Measurements from ENCODE around the gene CTIF.

The CTIF gene

DNA sequence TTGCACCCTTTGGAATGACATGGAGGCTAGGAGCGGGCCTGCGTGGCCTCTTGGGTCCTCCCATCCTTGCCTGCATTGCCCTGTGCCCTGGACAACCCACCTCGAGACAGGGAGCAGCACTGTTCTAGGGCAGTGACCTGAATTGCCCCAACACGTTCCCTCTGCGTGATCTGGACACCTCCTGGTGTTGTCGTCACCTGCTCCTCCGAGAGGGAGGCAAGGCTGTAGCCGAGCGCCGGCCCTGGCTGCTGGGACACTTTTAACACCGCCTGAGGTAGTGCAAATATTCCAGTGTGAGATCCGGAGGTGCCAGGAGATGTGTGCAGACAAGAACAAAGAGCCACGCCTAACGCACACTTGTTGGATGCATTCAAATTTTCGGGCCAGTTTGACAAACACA lies 280.4 kb downstream of the CTIF start:
- TF ChIP-seq CTCF (IDR thresholded peaks at IDR 0.05) (no peak), ZFX (IDR thresholded peaks at IDR 0.05; ENCODE audit: borderline replicate concordance) (no peak)
- H3K27ac ChIP-seq = no peak overlapping the region

- no peak overlapping the region for H3K27ac ChIP-seq
- TF ChIP-seq ZFX (IDR thresholded peaks at IDR 0.05; ENCODE audit: borderline replicate concordance) (no peak), CTCF (IDR thresholded peaks at IDR 0.05) (no peak)
Measured at GRCh38 chr18:48819781-48820482, 281.1 kb downstream of the CTIF start.

GRCh38 chr18:48820483-48821250 lies 281.8 kb downstream of the CTIF start:
- H3K27ac ChIP-seq = no peak overlapping the region
- TF ChIP-seq CTCF (IDR thresholded peaks at IDR 0.05) (no peak), ZFX (IDR thresholded peaks at IDR 0.05; ENCODE audit: borderline replicate concordance) (no peak)

GRCh38 chr18:48821251-48821590 lies 282.4 kb downstream of the CTIF start:
- no peak overlapping the region for H3K27ac ChIP-seq
- TF ChIP-seq ZFX (IDR thresholded peaks at IDR 0.05; ENCODE audit: borderline replicate concordance) = no peak
- TF ChIP-seq CTCF (IDR thresholded peaks at IDR 0.05) = no peak

GRCh38 chr18:48821845-48822244 lies 283.0 kb downstream of the CTIF start:
- no peak overlapping the region for H3K27ac ChIP-seq
- TF ChIP-seq ZFX (IDR thresholded peaks at IDR 0.05; ENCODE audit: borderline replicate concordance) (no peak), CTCF (IDR thresholded peaks at IDR 0.05) (no peak)

DNA sequence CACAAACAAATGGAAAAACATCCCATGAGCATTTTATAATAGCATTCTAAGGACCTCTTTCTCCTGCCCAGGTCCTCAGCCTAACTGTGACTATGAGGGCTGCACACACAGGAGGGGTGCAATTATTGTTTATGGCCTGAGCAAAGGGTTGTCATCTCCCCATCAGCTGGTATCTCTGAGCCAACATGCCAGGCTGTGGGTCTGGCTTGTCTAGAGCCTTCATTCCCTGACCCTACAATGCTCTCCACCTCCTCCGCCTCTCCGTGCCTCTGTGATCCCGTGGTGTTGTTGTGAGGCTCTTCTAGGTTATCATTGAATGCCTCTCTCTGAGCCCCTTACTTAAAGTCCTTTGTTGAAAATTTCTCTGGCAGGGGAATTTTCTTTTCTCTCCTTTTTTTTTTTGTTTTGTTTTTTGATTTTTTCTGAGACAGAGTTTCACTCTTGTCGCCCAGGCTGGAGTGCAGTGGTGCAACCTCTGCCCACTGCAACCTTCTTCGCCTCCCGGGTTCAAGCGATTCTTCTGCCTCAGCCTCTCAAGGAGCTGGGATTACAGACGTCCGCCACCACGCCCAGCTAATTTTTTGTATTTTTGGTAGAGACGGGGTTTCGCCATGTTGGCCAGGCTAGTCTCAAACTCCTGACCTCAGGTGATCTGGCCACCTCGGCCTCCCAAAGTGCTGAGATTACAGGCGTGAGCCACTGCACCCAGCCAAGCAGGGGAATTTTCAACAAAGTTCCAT lies 285.6 kb downstream of the CTIF start:
- no peak for TF ChIP-seq CTCF (IDR thresholded peaks at IDR 0.05)
- no peak for TF ChIP-seq ZFX (IDR thresholded peaks at IDR 0.05; ENCODE audit: borderline replicate concordance)
- no peak overlapping the region for H3K27ac ChIP-seq

Measured in 22Rv1 (cell line).